ENCODE measurements around the gene GRAMD2A.

The GRAMD2A gene

DNA sequence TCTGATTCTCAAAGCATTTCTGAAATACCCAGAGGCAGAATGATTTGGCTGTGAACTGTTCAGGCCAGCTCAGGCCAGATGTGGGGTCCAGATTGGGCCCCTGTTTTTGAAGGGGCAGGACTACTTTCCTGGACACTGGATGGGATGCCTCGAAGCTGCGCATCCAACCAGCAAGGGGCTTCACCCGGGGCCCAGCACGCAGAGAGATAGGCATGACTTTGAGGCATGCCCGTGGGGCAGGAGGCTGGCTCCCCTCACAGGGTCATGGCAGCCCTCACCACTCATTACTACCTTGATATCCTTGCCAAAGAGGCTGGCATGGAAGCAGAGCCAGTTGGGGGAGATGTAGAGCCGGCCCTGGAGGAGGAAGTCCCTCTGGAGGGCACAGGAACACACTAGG is 30.1 kb downstream of the GRAMD2A start:
- no peak for DNase-seq (ENCODE audit: low read depth)

DNA sequence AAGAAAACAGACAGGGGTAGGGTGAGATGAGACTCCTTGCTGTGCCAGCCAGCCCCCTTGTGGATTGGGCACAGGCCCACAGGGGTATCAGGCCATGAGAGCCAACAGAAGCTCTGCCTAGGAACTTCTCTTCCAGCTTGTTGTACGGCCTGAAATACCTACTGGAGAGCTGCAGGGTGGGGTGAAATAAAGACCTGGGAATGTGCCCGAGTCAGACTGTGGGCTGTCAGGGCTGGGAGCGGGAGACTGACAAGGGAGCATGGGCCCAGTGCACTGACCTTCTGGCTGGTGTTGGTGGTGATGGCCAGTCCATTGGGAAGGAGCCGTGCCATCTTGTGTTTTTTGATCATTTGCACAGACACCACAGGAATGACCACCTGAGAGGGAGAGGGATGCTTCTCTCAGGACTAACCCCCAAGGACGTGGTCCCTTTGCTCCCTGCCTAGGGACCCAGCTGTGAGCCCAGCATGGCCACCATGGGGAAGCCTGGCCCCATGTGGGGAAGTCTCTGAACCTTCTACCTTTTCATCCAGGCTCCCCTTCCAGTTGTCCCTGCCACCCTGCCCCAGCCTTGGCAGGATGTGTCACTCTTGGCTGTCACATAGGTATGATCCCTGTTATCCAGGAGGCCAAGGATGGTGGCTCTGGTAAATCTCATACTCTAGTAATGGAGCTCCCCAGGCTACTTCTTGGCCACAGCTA is 30.7 kb downstream of the GRAMD2A start:
- DNase-seq (ENCODE audit: low read depth), result no peak

- no peak for DNase-seq (ENCODE audit: low read depth)
Measured at GRCh38 chr15:72163719-72164118, 33.9 kb downstream of the GRAMD2A start.

DNA sequence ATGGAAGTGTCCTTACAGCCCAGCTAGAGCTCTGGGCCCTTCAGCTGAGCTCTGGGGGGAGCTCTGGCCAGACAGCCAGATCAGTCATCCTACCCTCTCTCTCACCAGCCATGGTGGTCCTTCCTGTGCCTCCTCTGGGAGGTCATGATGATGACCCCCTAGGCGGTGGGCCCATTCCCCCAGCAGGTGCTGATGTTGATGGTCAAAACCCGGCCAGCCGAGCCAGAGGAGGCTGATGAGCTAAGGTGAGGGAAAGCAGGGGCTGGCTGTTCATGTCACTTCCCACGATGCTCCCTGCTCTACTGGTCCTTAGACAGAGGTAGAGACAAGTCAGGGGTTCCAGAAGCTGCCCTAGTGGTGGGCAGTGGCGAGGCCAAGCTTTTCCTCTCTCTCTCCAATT is 35.0 kb downstream of the GRAMD2A start:
- DNase-seq (ENCODE audit: low read depth), result no peak

DNA sequence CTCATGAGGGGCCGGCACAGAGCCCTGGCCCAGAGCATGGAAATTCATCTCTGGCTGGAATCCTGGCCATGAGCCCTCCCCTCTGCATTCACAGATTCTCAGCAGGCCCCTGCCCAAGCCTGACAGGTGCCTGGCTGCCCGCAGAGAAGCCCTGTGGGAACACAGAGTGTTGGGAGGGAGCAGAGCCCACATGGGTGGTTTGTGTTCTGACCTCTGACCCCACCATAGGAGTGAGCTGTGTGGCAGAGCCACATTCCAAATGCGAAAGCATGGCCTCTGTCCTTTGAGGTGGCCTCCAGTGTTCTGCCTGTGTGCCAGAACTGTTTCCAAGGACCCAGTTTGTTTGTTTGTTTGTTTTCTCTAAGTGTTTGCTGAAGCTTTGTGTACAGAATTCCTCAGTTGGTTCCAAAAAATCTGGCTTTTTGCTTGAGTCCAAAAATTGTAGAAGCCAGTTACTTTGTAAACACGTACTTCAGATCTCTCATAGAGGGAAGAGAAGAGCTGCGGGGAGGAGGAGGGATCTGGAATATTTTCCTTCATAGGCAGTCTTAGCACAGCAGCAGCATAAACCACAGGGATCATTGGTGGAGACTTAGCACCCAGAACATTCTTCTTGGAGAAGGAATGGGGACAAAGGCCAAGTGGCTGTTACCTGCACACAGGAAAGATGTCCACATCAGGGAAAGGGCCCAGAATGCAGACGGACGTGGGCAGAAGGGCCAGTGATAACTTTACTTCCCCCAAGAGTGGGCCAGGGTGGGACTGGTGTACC is 36.0 kb downstream of the GRAMD2A start:
- no peak for DNase-seq (ENCODE audit: low read depth)

DNA sequence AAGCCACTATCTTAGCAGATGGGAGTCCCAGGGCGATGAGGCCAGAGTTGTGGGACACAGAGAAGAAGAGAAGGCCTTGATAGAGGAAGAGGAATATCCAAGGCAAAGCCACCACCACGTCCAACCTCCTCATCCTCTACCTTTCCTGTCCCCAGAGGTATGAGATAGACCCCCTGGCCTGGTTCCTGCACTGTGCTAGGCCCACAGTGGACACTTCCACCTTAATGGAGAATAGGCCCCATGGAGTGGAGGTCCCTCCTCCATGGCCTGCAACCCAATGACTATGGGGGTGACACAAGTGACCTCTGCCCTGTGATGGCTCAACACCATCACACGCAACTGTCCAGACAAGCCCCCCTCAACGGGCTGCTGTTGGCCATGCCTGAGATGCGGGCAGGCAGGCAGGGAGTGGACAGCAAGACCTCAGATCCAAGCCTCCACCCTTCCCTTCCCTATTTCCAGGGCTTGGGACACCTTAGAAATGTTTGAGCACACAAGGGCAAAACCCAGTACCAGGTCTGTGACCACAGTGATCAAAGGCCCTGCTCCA is 36.8 kb downstream of the GRAMD2A start:
- DNase-seq (ENCODE audit: low read depth), result no peak

GRCh38 chr15:72156928-72157327 is 40.7 kb downstream of the GRAMD2A start:
- DNase-seq (ENCODE audit: low read depth), result no peak

DNA sequence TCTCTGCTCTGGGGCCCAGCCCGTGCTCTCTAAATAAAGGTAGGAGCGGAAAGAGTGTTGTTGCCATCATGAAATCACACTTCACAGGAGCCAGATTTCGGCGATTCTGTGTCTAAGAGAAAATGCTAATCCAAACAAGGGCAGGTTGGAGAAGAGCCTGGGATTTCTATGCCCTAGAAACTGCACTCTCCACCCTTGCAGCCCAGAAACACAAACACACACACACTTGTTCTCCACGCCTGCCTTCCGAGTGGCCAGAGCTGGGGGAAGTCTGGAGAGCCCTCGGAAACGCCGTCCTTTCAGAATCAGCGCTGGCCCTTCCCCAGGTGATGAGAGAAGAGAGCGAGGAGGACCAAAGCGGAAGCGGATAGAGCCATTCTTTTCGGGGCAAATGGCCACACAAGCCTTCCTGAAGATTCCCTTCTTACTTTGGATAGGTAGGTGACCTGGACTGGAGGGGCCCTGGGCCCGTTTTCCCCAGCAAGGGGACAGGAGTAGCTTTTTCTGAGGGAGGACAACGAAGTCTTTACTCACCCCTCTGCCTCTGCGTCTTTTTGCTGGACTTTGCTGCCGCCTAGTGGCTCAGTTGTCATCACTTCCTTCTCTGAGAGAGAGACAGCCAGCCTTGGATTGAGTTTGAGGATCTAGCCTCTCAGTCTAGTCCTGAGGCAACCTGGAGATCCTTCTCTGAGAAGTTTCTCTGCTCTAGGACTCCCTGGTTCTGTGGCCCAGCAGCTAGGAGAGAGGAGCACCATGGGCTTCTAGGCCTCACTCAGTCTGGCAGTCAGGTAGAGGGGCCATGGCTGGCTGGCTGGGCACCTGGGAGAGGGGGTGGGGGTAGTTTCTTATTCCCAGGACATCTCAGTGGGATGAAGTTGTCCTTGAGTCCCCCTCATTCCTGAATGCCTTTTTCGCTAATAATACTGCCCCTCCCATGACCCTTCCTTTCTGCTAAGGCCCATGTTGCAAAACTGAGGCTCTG is 41.7 kb downstream of the GRAMD2A start:
- DNase-seq (ENCODE audit: low read depth), result peak; percentile 67

- peak; percentile 41 for DNase-seq (ENCODE audit: low read depth)
Measured at GRCh38 chr15:72155003-72155621, 42.5 kb downstream of the GRAMD2A start.

DNA sequence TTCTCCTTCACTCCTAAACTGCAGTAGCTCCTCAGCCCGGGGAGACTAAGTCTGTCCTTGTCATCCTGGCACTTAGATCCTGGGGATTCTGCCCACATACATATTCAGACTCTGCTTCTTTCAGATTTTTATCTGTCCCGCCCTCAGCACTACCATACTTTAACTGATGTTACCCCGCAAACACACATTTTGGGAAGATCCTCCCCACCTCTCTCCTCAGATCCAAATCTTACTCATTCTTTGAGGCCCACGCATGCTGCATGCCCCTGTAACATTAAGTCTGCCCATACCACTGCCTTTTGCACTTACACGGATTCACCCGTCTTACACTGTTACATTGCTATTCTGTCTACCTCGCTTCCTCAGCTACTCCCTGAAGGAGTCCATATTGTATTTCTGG is 43.3 kb downstream of the GRAMD2A start:
- DNase-seq (ENCODE audit: low read depth), result no peak

- peak; percentile 19 for DNase-seq (ENCODE audit: low read depth)
Measured at GRCh38 chr15:72153269-72154000, 44.2 kb downstream of the GRAMD2A start.

DNA sequence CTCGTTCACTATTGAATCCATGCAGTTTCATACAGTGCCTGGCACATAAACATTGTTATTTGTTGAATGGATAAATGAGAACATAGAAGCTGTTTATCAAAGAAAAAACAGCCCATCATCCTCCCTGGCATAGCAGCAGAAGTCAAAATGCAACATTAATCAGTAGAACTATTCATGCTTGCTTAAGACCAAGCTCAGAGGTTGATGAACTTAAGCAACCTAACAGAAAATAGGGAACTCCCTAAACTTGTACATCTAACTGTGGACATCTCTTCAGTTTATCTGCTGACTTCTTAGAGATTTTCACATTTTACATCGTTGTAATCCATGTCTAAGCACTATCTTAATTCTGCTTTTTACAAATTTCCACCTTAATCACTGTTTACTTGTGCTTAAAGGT is 50.2 kb downstream of the GRAMD2A start:
- no peak for DNase-seq (ENCODE audit: low read depth)

DNA sequence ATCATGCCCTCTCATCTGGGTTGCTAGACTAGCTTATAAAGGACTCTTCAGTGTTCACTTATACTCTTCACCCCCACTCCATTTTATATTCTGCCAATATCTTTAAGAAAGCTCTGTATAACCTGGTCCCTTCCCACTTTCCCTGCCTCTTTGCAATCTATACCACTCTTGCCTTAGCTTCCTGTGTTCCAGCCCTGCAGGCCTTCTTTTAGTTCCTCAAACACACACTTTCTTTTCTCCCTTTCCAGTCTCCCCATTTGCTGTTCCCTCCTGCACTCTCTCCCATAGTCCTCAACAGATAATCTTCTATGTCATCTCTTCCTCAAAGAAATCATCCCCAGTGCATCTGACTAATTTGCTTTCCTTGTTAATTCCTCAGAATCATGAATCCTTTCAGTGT is 50.7 kb downstream of the GRAMD2A start:
- no peak for DNase-seq (ENCODE audit: low read depth)

DNA sequence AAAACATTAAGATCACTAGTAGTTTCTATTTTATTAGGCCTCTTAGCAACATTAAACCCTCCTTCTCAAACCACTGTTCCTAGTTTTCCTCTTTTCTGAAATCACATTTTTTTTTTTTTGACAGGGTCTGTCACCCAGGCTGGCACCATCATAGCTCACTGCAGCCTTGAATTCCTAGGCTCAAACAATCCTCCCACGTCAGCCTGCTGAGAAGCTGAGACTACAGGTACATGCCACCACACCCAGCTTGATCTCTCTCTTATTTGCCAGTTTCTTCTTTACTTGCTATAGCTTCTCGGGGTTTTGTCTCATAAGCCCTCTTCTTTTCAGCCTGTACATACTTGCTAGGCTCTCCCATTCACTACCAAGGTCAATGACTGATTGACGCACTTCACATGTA is 51.4 kb downstream of the GRAMD2A start:
- DNase-seq (ENCODE audit: low read depth), result no peak

DNA sequence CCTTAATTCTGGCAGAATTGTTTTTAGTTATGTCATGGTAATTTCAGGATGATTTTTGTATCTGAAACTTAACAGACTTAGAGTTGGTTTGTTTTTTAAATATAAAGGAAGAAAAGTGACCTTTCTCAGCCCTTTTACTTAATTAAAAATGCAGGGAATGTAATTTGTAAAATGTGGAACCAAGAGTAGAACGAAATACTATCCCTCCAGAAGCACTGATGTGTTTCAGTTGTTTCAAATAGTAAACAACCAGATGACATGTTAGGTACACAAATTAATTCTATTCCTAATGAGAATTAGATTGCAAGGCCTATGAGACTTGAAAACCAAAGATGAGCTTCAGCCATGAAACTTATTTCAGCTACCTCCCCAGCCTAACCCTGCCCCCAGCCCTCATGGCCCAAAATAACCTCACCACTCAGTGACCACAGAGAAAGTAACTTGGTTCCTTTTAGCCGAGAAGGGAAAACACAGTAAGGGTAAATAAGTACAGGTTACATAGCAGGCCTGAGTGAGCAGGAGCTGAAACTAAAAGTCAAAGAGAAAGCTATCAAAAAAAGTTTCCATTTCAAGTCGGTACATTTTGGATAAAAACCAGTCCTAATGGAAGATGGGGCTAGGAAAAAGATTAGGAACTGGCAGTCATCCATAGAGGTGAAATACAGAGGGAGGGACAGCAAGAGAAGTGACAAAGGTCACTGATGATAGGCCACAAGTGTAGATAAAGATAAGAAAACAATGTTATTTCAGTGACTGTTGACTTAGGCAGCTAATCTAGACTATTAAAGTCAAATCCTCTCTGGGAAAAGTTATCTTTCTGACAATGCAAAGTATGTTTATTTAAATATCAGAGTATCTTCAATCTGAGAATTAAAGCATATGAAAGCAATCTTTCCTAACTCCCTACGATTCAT is 56.2 kb downstream of the GRAMD2A start:
- DNase-seq (ENCODE audit: low read depth), result no peak

DNA sequence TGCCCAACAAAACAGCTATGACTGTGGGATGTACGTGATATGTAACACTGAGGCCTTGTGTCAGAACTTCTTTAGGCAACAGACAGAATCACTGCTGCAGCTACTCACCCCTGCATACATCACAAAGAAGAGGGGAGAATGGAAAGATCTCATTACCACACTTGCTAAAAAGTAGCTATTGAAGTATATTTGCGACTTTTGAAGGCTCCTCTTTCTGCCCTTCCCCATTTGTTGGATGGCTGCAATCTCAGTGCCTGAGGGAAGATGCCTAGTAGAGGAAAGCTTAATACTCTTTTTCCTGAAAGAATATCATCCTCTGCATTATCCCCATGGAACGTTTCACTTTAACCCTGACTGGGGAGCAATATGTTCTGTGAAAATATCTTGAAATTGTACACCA is 57.5 kb downstream of the GRAMD2A start:
- no peak for DNase-seq (ENCODE audit: low read depth)

GRCh38 chr15:72139667-72140066 is 57.9 kb downstream of the GRAMD2A start:
- no peak for DNase-seq (ENCODE audit: low read depth)

GRCh38 chr15:72136170-72137051 is 61.2 kb downstream of the GRAMD2A start:
- DNase-seq (ENCODE audit: low read depth), result no peak

- DNase-seq (ENCODE audit: low read depth), result peak; percentile 17
Measured at GRCh38 chr15:72135719-72136118, 61.9 kb downstream of the GRAMD2A start.
